OCI-LY1 (cell line): ENCODE data around the gene RENBP.

Experiments
- H2AFZ ChIP-seq: fragments of 200-600 bp; sonication (generic), shearing (Covaris generic); 2 replicates; pipeline ENCODE4 v1.6.0; 2014; ENCODE audit warnings: antibody characterized with exemption, mild to moderate bottlenecking, low read length
- H3F3A ChIP-seq: fragments of 200-600 bp; sonication (generic), shearing (Covaris generic); 2 replicates; pipeline ENCODE4 v1.6.0; 2014; ENCODE audit warnings: mild to moderate bottlenecking, antibody characterized with exemption, low read length, moderate library complexity; ENCODE audit not compliant: insufficient read depth
- H3K27ac ChIP-seq: fragments of 200-600 bp; sonication (generic); 2 replicates; pipeline ENCODE4 v1.5.1; 2014; ENCODE audit warnings: low read length, mixed run types, mild to moderate bottlenecking, low read depth; ENCODE audit not compliant: poor library complexity, severe bottlenecking
- H3K27me3 ChIP-seq: fragments of 200-600 bp; sonication (generic); 2 replicates; pipeline ENCODE4 v1.6.0; 2014; ENCODE audit warnings: antibody characterized with exemption, mild to moderate bottlenecking, low read length, moderate library complexity; ENCODE audit not compliant: insufficient read depth
- H3K36me3 ChIP-seq: fragments of 200-600 bp; sonication (generic); 2 replicates; pipeline ENCODE4 v1.6.1; 2014; ENCODE audit warnings: mild to moderate bottlenecking, antibody characterized with exemption, low read length, moderate library complexity, mixed read lengths; ENCODE audit not compliant: insufficient read depth
- H3K4me1 ChIP-seq: fragments of 200-600 bp; sonication (generic); 2 replicates; pipeline ENCODE4 v1.5.1; 2014; ENCODE audit warnings: mild to moderate bottlenecking, low read length, moderate library complexity; ENCODE audit not compliant: insufficient read depth, severe bottlenecking
- H3K4me2 ChIP-seq: fragments of 200-600 bp; sonication (generic), shearing (Covaris generic); 2 replicates; pipeline ENCODE4 v1.6.1; 2014; ENCODE audit warnings: low read length
- H3K4me3 ChIP-seq: fragments of 200-600 bp; sonication (generic); 2 replicates; pipeline ENCODE4 v1.5.1; 2014; ENCODE audit warnings: low read length, low read depth, mild to moderate bottlenecking, mixed read lengths; ENCODE audit not compliant: poor library complexity, severe bottlenecking
- H3K79me2 ChIP-seq: fragments of 200-600 bp; shearing (Covaris generic); 2 replicates; pipeline ENCODE4 v1.6.1; 2016; ENCODE audit warnings: mixed run types, low read length, mixed read lengths; ENCODE audit not compliant: insufficient read depth
- H3K9ac ChIP-seq: fragments of 200-600 bp; sonication (generic), shearing (Covaris generic); 2 replicates; pipeline ENCODE4 v1.6.1; 2014; ENCODE audit warnings: mild to moderate bottlenecking, low read length, mixed read lengths
- H3K9me2 ChIP-seq: fragments of 200-600 bp; sonication (generic), shearing (Covaris generic); 2 replicates; pipeline ENCODE4 v1.6.1; 2014; ENCODE audit warnings: low read depth, mild to moderate bottlenecking, low read length, mixed read lengths
- H3K9me3 ChIP-seq: fragments of 200-600 bp; shearing (Covaris generic); 2 replicates; pipeline ENCODE4 v1.6.1; 2014; ENCODE audit warnings: low read length, mixed read lengths
- H4K20me1 ChIP-seq: fragments of 200-600 bp; sonication (generic), shearing (Covaris generic); 2 replicates; pipeline ENCODE4 v1.6.0; 2016; ENCODE audit warnings: mild to moderate bottlenecking, low read length; ENCODE audit not compliant: insufficient read depth
- CTCF ChIP-seq: fragments of 200-600 bp; sonication (generic), shearing (Covaris generic); IDR thresholded peaks from 2 replicates; pipeline ENCODE4 v1.5.1; 2017; ENCODE audit warnings: mild to moderate bottlenecking, antibody characterized with exemption, low read length, moderate library complexity, mixed read lengths
- EZH2 ChIP-seq: fragments of 200-600 bp; sonication (generic), shearing (Covaris generic); IDR thresholded peaks from 2 replicates; pipeline ENCODE4 v1.8.0; 2017; ENCODE audit warnings: borderline replicate concordance, mixed run types, mild to moderate bottlenecking, antibody characterized with exemption, low read length, moderate library complexity, mixed read lengths

Gene RENBP

DNA sequence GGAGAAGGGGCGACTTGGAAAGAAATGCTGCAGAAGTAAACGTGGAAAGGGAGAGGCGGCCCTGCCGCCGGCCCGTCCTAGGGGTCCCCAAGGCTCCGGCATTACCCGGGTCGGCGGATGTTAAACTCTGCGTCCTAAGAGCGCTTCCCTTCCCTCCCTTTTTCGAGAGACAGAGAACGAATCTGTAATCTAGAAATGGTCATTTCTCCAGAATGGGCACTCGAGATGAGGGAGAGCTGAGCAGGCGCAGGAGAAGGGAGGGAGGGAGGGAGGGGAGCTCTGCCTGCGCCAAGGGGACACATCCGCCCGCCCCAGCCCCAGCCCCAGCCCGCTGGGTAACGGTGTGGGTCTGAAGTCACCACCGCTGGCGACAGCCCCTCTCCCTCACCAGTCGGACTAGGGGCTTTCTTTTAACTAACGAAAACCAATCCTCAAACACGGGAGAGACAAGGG lies 25.5 kb upstream of the RENBP start:
- H3K9ac ChIP-seq = peak overlapping the region; percentile 87
- H4K20me1 ChIP-seq = no peaks in the 10 kb centered on the region
- no peak overlapping the region for H2AFZ ChIP-seq
- peak overlapping the region; percentile 97 for H3K27ac ChIP-seq
- H3K4me1 ChIP-seq = peaks cover 57% of the 10 kb centered on the region
- H3K9me3 ChIP-seq = no peaks in the 10 kb centered on the region
- no peaks in the 10 kb centered on the region for H3F3A ChIP-seq
- H3K4me3 ChIP-seq = peak overlapping the region; percentile 93
- H3K4me2 ChIP-seq = peak overlapping the region; percentile 99
- H3K36me3 ChIP-seq = peaks cover 29% of the 10 kb centered on the region; the same call in 1 of the 2 replicates
- no peaks in the 10 kb centered on the region for H3K9me2 ChIP-seq
- H3K27me3 ChIP-seq = no peaks in the 10 kb centered on the region
- TF ChIP-seq CTCF (no peak), EZH2 (no peak)
- peaks cover 47% of the 10 kb centered on the region for H3K79me2 ChIP-seq

DNA sequence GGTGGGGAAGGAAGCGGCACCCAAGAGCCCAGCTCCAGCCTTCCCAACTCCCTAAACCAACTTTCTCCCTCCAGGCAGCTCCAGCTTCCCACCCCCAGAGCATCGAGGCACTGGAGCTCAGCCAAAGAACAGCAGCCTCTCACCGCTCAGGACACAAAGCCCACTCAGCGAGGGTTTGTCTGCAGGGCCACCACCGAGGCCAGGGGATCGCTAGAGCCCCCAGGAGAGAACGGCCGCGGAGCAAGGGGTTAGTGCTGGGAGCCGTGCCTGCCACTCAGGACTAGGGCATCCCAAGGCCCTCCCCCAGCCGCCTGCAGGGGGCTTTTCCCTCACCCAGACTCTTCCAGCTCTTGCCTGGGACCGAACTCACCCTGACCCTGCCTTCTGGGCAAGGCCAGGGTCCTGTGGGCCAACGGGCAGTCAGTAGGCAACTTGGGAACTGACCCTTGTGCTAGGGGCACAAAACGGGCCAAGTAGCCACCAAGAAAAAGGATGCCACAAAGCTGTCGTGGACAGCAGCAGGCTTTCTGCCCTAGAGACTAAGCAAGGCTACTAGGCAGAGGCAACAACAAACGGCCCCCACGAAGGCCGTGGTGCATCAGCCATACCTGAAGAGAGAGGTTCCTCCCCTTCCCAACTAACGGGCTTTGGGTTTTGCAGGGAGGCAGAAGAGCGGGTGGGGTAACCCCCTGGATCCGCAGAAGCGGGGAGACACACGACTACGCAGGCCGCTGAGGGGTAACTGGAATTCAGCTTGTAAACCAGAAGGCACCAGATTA lies 24.9 kb upstream of the RENBP start:
- peaks cover 52% of the 10 kb centered on the region for H3K4me1 ChIP-seq
- no peaks in the 10 kb centered on the region for H3F3A ChIP-seq
- H3K27ac ChIP-seq = peak overlapping the region; percentile 97
- H3K27me3 ChIP-seq = no peaks in the 10 kb centered on the region
- TF ChIP-seq CTCF (no peak), EZH2 (no peak)
- peak overlapping the region; percentile 99 for H3K4me2 ChIP-seq
- peaks cover 51% of the 10 kb centered on the region for H3K79me2 ChIP-seq
- H4K20me1 ChIP-seq = no peaks in the 10 kb centered on the region
- no peaks in the 10 kb centered on the region for H3K9me3 ChIP-seq
- H3K9me2 ChIP-seq = no peaks in the 10 kb centered on the region
- H3K9ac ChIP-seq = peak overlapping the region; percentile 87
- peaks cover 35% of the 10 kb centered on the region; the same call in 1 of the 2 replicates for H3K36me3 ChIP-seq
- no peak overlapping the region for H2AFZ ChIP-seq
- H3K4me3 ChIP-seq = peak overlapping the region; percentile 93

- Histone ChIP-seq H2AFZ (no peak overlapping the region), H3F3A (no peaks in the 10 kb centered on the region), H3K4me3 (peak overlapping the region; percentile 93), H3K27me3 (no peaks in the 10 kb centered on the region), H3K4me1 (peaks cover 46% of the 10 kb centered on the region), H4K20me1 (no peaks in the 10 kb centered on the region), H3K9me2 (no peaks in the 10 kb centered on the region), H3K9ac (peak overlapping the region; percentile 87), H3K36me3 (peaks cover 41% of the 10 kb centered on the region), H3K79me2 (peaks cover 51% of the 10 kb centered on the region), H3K4me2 (peak overlapping the region; percentile 99), H3K27ac (peak overlapping the region; percentile 97), H3K9me3 (no peaks in the 10 kb centered on the region)
- TF ChIP-seq CTCF = peak; percentile 38
- no peak for TF ChIP-seq EZH2
Observed at GRCh38 chrX:153968754-153969124, 24.3 kb upstream of the RENBP start.
